ENCODE data around the gene CDC23.

DNA sequence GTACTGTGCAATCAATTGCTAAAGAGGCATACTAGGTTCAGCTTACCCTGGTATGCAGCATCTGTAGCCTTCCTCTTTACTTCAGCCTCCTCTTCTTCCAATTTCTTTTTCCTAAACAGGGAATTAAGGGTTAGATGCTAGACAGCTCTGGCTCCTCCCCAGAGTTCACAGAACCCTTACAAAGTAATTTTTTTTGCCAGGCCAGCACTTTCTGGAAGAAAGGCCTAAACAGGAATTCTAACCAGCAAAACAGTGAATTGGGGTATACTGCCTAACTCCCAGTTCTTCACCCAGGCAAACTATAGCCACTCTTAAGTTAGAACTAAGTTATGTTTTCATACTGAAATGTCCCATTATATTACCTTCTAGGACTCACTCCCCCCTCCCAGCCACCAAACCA lies 42.8 kb downstream of the CDC23 start:
- TF ChIP-seq, protein P1, sequence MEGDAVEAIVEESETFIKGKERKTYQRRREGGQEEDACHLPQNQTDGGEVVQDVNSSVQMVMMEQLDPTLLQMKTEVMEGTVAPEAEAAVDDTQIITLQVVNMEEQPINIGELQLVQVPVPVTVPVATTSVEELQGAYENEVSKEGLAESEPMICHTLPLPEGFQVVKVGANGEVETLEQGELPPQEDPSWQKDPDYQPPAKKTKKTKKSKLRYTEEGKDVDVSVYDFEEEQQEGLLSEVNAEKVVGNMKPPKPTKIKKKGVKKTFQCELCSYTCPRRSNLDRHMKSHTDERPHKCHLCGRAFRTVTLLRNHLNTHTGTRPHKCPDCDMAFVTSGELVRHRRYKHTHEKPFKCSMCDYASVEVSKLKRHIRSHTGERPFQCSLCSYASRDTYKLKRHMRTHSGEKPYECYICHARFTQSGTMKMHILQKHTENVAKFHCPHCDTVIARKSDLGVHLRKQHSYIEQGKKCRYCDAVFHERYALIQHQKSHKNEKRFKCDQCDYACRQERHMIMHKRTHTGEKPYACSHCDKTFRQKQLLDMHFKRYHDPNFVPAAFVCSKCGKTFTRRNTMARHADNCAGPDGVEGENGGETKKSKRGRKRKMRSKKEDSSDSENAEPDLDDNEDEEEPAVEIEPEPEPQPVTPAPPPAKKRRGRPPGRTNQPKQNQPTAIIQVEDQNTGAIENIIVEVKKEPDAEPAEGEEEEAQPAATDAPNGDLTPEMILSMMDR (IDR thresholded peaks at IDR 0.05), result no peak
- no peak for TF ChIP-seq POLR2AphosphoS5 (IDR thresholded peaks at IDR 0.05)
